NB4 (cell line): ENCODE data around the gene MKLN1.

Source experiments
- CTCF ChIP-seq: IDR thresholded peaks from one replicate; pipeline ENCODE4 v1.5.1; 2012; ENCODE audit warnings: low read depth, low read length
- MAX ChIP-seq: IDR thresholded peaks from 2 replicates; pipeline ENCODE4 v1.6.1; 2011; ENCODE audit warnings: low read depth, low read length
- MYC ChIP-seq: IDR thresholded peaks from 2 replicates; pipeline ENCODE4 v1.6.1; 2011; ENCODE audit warnings: low read depth, low read length
- POLR2A ChIP-seq: IDR thresholded peaks from 2 replicates; pipeline ENCODE4 v1.6.1; 2011; ENCODE audit warnings: mild to moderate bottlenecking; ENCODE audit not compliant: insufficient read length; ENCODE audit errors: extremely low read depth

GRCh38 chr7:131521651-131522163 lies 194.0 kb downstream of the MKLN1 start:
- no peak for TF ChIP-seq POLR2A
- TF ChIP-seq CTCF = no peak
- TF ChIP-seq MAX = no peak
- TF ChIP-seq MYC = no peak
